HL-60 (cell line): ENCODE measurements around the gene AARSD1.

ENCODE experiments used
- GABPA ChIP-seq: IDR thresholded peaks from 2 replicates; pipeline ENCODE4 v1.6.1; 2012; ENCODE audit warnings: low read depth
- POLR2AphosphoS5 ChIP-seq: IDR thresholded peaks from 2 replicates; pipeline ENCODE4 v1.6.1; 2012; ENCODE audit warnings: low read depth
- SPI1 ChIP-seq: IDR thresholded peaks from 2 replicates; pipeline ENCODE4 v1.6.1; 2012; ENCODE audit warnings: low read depth, mild to moderate bottlenecking, borderline replicate concordance
- TF ChIP-seq, protein P1 (sequence below): IDR thresholded peaks from one replicate; pipeline ENCODE4 v1.5.1; 2011; ENCODE audit warnings: low read length, control low read depth, inconsistent platforms; ENCODE audit not compliant: insufficient read depth
- TF ChIP-seq, protein P2 (sequence below): IDR thresholded peaks from 2 replicates; pipeline ENCODE4 v1.6.1; 2012; ENCODE audit warnings: low read depth; ENCODE audit not compliant: insufficient replicate concordance

DNA sequence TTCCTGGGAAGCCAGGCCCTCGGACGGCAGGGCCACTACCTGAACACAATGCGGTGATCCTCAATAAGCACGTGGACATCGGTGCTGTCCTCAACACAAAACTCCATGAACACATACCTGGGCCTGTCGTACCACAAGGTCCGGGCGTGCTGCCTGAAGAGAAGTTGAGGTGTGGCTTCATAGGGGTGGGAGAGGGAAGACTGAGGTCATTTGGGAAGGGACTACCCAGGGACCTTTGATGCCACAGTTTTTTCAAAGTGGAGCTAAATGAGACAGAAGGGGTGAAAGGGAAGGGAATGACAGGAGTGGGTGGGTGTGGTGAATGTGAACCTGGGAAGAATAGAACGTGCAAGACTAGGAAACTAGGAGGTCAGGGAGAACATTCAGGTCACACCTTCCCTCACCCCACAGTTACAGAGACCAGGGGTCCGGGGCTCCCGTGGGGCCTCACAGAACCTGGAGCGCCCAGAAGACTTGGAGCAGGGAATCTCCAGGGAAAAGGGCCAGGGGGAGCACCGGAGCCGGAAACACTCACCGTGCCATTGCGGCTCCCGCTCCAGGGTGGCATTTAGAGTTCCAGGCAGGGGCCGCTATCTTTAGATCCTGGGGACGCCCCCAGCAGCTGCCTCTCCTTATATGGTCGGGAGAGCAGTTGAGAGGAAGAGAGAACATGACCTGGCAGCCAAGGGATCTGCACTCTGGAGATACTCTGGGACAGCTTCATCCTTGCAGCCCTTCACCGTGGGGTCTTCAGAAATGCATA lies 15.4 kb upstream of the AARSD1 start, which contains the start of gene PTGES3L:
- TF ChIP-seq, protein P1, sequence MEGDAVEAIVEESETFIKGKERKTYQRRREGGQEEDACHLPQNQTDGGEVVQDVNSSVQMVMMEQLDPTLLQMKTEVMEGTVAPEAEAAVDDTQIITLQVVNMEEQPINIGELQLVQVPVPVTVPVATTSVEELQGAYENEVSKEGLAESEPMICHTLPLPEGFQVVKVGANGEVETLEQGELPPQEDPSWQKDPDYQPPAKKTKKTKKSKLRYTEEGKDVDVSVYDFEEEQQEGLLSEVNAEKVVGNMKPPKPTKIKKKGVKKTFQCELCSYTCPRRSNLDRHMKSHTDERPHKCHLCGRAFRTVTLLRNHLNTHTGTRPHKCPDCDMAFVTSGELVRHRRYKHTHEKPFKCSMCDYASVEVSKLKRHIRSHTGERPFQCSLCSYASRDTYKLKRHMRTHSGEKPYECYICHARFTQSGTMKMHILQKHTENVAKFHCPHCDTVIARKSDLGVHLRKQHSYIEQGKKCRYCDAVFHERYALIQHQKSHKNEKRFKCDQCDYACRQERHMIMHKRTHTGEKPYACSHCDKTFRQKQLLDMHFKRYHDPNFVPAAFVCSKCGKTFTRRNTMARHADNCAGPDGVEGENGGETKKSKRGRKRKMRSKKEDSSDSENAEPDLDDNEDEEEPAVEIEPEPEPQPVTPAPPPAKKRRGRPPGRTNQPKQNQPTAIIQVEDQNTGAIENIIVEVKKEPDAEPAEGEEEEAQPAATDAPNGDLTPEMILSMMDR: no peak
- TF ChIP-seq POLR2AphosphoS5 (no peak), GABPA (0 out of 2 replicates have a peak, but pooled peaks have one; percentile 17), SPI1 (no peak)
- TF ChIP-seq, protein P2, sequence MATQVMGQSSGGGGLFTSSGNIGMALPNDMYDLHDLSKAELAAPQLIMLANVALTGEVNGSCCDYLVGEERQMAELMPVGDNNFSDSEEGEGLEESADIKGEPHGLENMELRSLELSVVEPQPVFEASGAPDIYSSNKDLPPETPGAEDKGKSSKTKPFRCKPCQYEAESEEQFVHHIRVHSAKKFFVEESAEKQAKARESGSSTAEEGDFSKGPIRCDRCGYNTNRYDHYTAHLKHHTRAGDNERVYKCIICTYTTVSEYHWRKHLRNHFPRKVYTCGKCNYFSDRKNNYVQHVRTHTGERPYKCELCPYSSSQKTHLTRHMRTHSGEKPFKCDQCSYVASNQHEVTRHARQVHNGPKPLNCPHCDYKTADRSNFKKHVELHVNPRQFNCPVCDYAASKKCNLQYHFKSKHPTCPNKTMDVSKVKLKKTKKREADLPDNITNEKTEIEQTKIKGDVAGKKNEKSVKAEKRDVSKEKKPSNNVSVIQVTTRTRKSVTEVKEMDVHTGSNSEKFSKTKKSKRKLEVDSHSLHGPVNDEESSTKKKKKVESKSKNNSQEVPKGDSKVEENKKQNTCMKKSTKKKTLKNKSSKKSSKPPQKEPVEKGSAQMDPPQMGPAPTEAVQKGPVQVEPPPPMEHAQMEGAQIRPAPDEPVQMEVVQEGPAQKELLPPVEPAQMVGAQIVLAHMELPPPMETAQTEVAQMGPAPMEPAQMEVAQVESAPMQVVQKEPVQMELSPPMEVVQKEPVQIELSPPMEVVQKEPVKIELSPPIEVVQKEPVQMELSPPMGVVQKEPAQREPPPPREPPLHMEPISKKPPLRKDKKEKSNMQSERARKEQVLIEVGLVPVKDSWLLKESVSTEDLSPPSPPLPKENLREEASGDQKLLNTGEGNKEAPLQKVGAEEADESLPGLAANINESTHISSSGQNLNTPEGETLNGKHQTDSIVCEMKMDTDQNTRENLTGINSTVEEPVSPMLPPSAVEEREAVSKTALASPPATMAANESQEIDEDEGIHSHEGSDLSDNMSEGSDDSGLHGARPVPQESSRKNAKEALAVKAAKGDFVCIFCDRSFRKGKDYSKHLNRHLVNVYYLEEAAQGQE: no peak
